Urothelium cell line (cell line): ENCODE data around the gene PDE3B.
"Not testable (repeated sequence)": the region's sequence is repeated elsewhere in the genome, so short reads cannot be mapped to it uniquely, and the experiment has no call there.

Experiments used
- DNase-seq: peaks from one replicate; pipeline ENCODE4 v3.0.0; 2011; ENCODE audit warnings: low spot score, mixed read lengths
- FAIRE-seq: peaks from 2 replicates; lab custom pipeline; 2011; peaks lifted over from hg19 to GRCh38; lab: Jason Lieb, UNC

PDE3B gene

DNA sequence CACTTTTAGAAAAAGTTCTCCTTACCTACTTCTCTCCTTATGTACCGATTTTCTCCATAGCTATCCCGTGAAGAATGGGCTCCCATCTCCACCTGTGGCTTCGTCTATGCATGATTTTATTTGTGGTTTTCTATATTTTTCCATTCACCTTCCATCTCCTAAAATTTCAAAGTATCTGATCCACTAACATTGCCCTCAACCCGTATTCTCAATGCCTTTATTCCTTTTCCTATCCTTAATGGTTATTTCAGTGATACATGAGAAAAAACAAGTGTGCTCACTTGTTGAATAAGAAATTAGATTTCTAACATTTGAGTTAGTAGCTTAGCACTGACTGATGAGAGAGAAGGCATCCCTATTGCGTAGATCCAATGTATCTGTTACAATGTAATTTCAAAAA, 231.6 kb downstream of the PDE3B start:
- no peak for FAIRE-seq
- DNase-seq: no peak

DNA sequence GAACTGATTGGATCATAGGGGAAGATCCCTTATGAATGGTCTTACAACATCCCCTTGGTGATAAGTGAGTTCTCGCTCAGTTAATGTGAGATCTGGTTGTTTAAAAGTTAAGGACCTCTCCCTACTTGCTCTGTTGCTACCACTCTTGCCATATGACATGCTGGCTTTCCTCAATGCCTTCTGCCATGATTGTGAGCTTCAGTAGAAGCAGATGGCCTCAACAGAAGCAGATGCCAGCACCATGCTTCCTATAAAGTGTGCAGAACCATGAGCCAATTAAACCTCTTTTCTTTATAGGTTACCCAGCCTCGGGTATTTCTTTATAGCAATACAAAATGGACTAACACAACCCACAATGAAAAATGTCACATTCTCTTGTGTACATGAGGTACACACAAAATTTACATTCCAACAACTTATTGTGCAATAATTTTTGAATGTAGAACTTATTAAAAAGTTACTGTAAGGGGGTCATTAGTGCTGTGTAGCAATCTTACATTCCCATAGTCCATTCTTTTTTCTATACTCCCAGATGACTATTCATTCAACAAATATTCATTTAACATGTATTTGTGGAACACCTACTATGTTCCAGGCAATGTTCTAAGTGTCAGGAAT, 238.1 kb downstream of the PDE3B start:
- no peak for DNase-seq
- FAIRE-seq: peak; percentile 56

DNA sequence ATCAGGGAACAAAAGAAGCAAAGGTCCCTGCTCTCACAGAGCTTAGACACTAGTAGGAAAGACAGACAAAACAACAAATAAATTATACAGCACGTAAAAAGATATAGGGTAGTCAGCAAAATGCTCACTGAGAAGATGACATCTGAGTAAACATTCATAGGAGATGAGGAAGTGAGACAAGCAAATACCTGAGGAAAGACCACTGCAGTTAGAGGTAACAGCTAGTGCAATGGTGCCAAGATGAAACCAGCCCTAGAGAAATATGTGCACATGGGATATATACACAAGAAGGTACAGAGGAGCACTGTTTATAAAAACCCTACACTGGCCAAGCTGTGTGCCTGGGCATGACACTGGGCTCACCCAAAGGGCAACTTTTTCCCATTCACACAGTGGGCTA, 238.6 kb downstream of the PDE3B start:
- FAIRE-seq: no peak
- no peak for DNase-seq

DNA sequence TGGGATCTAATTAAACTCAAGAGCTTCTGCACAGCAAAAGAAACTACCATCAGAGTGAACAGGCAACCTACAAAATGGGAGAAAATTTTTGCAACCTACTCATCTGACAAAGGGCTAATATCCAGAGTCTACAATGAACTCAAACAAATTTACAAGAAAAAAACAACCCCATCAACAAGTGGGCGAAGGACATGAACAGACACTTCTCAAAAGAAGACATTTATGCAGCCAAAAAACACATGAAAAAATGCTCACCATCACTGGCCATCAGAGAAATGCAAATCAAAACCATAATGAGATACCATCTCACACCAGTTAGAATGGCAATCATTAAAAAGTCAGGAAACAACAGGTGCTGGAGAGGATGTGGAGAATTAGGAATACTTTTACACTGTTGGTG, 240.1 kb downstream of the PDE3B start:
- DNase-seq, FAIRE-seq: not testable (repeated sequence)

DNA sequence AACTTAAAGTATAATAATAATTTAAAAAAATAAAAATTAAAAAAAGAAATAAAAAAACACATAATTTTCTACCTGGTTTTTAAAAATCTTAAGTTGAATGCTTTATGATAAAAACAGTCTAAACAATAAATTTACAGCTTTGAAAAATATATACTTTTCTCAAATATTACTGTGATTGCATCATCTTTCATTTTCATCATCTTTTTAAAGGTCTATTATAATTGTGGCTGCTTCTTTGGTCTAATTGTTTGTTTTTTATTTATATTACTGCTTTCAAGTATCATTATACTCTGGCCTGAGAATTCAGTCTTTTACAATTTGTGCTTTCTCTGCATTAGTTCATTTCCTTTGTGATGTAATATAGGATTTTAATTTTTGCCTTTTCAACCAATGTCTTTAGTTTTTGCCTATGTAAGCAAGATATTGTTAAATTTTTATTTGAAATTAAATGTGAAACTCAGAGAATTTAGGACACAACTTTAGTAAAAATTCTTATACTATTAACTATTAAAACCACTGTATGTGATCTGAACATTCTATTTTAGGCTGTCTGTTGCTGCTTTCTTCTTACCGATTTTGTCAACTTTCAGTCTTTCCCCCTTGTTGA, 241.2 kb downstream of the PDE3B start:
- no peak for DNase-seq
- no peak for FAIRE-seq

DNA sequence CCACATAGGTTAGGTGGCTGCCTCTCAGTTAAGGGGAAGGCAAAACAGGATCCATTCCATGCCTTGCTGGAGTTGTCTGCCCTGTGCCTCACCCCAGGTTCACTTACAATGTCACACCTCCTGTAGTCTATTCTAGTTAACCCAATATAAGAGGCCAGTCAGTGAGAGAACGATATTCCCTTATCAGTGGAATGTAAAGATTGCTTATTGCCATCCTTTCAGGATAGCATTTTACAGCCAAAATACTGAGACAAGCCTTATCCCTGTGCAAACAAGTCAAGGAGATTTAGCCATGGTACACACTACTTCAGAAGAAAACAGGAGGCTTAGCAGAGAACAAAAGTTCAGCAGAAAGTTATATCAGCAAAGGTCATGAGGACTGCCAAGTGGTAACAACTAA, 242.9 kb downstream of the PDE3B start:
- no peak for DNase-seq
- no peak for FAIRE-seq

DNA sequence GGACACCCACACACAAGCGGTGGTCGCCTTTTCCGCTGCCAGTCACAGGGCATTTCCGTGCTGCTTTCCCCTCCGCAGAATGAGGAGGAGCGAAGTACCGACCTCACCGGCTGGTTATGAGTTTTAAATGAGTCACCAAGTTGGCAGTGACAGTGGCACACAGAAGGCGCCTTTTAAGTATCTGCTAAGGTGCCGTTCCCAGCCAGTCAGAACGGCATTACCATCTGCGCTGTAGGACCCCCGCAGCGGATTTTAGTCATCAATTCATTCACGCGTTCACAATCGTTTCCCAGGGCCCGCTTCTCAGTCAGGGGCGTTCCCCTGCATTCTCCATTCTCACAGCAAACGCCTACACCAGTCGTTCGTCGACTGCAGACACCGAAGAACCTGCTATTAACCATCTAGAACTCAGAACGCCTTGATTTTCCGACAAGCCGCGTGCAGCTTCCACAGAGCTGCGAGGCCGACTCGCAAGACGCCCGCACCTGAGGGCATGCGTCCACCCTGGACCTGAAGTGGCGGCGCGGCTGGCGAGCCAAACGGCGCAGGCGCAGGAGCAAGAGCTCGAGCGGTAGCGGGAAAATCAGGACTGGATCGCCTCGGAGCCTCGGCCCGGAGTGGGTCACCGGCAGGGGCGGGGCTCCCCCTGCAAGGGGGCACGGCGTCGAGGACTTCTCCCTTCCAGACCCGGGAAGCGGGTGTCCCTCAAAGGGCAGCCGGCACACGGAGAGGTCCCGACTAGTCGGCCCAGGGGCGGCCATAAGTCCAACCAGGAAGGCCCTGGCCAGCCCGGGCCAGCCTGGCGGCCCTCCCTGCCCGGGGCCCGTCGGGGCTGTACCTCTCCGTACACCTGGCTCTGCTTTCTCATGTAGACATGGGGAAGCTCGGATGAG, 247.8 kb downstream of the PDE3B start:
- DNase-seq: peak; percentile 89
- peak; percentile 59 for FAIRE-seq

DNA sequence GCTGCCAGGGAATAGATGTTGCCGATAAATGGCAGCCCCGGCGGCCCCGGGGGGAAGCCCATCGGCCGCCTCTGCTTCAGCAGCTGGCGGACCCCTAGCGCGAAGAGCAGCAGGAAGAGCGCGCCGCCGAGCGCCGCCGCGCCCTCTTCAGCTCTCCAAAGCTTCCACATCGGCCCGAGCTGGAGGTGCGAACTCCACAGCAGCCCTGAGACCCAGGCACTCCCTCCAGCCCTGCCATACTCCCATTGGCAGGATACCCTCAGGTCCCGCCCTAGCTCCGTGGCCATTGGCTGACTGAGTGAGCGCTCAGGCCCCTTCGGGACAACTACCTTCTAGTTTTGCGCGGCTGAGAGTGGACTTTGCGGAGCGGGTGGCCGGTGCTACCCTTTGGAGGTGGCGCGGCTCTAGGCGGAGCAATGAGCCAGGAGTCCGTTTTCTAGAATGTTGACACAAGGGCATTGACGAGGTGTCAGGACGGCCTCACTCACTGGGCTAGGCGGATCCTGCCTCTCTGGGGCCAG, 248.5 kb downstream of the PDE3B start, which contains the start of gene CYP2R1:
TSS of gene CYP2R1 (minus strand) at position 196 of the 521 bp plus-strand sequence. CDS start at position 170, 26 bp downstream.
- no peak for FAIRE-seq
- DNase-seq: peak; percentile 98

DNA sequence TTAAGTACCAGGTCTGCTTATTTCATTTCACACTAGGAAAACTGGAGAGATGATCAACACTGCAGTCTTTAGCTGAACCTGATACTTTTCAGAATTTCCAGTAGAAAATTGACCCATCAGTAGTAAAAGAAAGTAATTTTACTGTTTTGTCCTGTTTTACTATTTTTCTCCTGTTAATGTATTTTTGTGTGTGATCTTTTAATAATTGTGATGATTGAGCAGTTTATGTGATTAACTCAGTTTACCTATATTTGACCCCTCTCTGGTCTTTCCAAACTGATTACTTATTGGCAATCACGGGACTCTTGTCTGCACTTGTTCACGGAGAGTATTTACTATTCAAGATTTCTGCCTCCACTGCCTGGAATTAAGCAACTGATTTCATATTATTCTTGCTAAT, 249.0 kb downstream of the PDE3B start:
- FAIRE-seq (no peak), DNase-seq (no peak)

DNA sequence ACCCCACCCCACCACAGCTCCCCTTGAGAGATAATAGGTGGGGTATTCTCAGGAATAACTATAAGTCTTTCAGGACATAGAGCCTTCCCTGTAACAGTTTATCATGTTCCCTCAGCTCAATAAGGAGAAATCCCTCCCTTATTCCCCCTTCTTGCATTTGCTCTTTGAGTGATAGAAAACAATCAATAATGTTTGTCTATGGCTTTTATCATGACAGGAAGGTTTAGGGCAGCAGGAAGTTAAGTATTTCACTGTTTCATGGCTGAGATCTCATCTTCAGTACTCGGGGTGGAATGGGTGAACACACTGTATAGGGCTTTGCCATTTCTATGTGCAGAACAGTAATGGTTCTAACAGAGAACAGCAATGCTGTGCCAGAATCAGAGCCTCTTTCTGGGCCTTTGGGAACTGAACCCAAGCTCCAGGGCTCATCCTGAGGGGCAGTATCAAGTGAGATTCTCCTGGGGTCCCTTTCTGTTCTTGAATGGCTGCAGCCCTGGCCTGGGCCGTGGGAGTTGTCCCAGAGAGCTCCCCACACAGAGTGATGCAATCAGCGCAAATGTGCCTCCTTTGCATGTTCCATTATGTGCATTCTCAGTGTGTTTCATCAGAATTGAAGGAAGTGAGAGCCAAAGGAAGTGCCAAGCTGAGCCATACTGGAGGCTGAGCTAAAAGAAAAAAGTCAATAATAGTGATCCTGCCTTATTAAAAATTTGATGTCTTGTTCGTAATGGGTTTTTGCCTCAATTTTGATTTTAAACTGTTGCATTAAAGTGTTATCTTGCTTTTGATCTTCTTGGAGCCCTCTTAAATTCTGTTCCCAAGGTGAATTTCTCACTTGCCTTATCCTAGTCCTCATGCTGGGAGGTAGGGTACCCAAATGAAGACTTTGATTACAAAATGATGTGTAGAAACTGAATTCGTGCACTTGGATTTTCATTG, 251.3 kb downstream of the PDE3B start:
- no peak for DNase-seq
- FAIRE-seq: no peak

DNA sequence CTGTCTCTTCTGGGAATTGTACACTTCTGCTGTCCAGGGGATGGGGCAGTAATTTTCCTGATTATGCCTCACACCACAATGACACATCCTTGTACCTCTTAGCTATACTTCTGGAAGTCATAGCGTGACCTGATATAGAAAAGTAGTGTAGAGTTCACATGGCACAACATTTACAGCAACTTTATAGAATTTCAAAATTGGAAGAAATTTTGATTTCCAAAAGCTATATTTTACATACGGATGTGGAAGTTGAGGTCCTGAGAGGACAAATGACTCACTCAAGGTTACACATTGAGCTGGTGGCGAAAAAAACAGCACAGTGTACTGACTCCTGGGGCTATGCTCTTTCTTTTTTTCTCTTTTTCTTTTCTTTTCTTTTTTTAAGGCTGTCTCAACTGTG, 254.8 kb downstream of the PDE3B start:
- no peak for FAIRE-seq
- no peak for DNase-seq

DNA sequence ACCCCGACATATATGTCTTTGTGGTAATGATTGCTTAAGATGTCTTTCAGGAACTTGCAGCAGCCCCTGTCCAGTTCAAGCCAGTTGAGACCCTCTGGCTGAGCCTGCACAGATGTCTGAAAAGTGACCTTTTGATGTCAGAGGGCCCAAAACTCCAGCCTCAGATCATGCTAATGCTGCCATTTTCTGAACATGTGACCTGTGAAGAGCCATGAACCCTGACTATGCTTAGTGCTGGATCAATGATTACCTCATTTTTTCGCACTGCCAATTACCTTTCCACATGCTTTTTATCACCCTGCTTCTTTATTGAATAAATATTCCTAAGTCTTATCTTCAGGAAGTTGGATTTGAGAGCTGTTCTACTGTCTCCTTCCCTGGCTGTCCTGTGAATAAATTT, 255.3 kb downstream of the PDE3B start:
- FAIRE-seq (no peak), DNase-seq (no peak)

DNA sequence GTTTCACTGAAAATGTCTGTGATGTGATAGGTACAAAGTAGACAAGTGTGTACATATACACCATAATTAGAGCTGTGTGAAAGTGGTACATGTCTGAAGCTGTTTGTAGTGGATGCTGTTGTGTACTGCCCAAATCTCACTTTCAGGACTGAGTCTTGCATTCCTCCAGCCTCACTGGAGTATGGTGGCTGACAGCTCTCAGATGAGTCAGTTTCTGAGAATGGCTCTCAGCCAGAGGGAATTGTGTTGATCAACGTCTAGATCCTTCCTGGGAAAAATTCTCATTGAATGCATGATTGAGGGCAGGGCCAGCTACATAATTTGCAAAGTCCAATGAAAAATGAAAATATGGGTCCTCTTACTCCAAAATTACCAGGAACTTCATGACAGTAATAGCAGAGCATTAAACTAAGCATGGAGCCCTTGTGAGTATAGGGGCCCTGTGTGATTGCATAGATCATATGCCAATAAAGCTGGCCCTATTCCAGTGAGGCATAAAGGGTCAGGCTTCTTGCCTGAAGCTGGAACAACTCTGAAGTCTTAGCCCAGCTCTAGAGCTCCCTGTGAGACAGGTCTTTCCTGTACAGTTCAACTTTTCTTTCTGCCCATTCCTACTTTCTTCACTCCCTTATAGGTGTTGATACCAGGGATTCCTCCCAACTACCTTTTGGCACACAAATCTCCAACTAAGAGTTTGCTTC, 259.2 kb downstream of the PDE3B start:
- peak; percentile 58 for DNase-seq
- FAIRE-seq: no peak

DNA sequence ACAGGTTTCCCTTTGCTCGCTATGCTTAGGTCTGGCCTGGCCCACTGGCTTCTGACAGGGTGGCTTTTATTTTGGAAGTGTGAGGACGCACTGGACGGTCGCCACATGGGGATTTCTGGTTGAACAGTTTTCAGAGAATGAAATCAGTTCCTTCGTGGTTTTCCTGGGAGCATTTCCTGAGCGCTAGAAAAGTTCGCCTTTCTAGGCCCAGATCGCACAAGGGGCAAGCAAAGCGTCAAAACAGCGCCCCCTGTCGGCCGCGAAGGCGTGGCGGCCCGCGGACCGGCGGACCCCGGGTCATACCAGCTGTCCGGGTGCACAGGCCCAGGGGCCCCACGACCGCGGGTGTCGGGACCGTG, 261.1 kb downstream of the PDE3B start:
- DNase-seq: peak; percentile 32
- FAIRE-seq: no peak

DNA sequence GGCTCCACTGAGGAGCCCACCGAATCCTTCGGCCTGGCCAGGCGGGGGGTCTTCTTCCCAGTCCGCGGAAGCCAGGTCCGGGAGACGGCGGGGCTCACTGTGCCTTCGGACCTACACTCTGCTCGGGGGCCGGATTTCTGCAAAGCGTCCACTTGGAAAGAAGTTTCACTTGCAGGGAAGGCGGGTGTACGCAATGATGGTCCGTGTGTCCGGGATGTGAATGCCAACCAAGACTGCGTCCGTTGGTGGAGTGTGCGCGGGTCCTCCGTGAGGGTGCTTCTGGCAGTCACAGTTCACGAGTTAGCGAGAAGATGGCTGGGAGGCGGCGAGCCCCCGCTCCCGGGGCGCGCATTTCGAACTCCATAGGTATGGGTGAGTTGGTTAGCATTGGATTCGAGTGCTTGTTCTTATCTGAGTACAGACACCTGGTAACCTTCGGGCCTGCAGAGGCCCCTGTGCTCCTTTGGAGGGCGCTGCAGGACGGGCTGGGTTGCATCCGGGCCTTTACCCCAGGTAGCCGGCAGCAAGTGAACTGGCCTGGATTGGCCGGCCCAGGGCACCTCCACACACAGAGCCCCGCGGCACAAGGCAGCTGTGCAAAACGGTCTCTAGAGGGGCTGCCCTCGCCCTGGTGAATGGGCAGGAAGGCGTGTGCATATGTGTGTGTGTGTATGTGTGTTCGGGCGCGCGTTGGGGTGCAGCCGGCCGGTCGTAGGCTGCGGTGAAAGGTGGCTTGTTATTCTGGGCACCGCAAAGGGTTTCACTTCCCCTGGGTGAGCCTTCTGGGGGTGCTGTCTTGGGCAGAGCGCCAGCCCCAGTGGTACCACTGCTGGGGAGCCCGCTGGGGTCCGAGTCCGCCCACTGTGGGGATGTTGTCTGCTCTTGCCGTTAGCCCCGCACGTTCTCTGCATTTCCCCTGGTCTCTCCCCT, 261.8 kb downstream of the PDE3B start:
- no peak for DNase-seq
- FAIRE-seq: no peak

DNA sequence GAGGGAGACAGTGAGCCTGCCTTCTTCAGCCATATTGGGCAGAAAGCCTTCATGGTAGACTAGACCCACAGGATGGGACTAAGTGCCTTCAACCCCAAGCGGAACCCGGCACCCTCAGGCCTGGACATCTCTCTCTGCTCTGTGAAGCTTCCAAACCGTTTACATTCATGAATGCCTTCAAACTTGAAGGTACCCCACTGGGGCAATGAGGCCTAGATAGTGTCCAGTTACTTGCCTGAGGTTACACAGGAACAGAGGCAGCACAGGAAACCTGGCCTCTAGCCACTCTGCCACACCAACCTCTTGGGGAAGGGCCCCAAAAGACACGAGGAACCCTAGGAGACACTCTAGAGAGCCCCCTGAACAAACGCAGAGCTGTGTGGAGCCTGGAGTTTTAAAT, 263.0 kb downstream of the PDE3B start:
- DNase-seq: no peak
- no peak for FAIRE-seq

DNA sequence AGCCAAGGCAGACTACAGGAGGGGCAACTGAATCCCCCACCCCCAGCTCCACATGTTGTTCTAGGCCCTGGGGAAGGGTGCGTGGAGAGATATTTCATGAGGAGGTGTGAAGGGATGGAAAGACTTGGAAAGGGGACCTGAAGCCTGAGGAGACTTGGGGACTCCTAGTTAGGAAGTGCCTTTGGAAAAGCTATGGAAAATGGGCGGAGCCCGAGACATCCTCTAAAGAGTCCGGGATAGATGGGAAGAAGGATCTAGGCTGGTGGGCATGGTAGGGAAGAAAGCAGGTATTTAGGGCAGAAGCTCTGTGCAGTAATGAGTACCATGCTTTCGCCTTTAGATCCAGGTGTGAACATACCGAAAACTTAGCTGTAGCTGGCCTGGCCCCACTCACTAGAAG, 263.4 kb downstream of the PDE3B start:
- DNase-seq (no peak), FAIRE-seq (no peak)

DNA sequence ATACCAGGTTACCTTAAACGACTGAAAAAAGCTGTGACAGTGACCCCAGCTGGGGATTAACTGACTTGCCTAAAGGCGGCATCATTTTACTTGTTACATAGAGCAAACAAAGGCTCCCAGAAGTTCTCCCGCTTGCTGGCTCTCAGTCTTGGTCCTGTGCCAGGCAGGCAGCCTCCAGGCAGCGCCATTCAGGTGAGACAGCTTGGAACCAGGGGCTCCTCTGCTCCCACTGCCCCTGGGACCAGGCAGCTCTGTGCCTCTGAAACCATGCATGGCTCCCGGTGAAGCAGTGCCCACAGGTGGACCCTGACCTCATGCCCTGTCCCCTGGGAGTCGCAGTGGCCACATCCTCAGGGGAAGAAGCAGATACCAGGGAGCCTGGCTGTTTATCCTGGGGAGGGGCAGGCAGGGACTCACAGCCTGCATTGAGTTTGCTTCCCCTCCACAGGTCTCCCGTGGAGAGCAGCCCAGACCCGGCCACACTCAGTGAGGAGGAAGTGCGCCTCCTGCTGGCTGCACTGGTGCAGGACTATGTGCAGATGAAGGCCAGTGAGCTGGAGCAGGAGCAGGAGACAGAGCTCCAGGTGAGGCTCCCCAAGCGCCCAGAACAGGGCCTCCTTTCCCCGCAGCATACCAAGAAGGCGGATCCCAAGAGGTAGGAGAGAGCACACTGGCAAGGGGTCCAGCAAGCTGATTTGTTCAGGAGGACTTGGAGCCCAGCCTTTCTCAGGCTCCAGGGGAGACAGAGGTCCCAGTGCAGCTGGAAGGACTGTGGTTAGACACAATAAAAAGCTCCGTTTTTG, 264.0 kb downstream of the PDE3B start:
- FAIRE-seq (peak; percentile 13), DNase-seq (peak; percentile 27)
